ENCODE measurements around the gene NRTN.

Gene NRTN, protein sequence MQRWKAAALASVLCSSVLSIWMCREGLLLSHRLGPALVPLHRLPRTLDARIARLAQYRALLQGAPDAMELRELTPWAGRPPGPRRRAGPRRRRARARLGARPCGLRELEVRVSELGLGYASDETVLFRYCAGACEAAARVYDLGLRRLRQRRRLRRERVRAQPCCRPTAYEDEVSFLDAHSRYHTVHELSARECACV

DNA sequence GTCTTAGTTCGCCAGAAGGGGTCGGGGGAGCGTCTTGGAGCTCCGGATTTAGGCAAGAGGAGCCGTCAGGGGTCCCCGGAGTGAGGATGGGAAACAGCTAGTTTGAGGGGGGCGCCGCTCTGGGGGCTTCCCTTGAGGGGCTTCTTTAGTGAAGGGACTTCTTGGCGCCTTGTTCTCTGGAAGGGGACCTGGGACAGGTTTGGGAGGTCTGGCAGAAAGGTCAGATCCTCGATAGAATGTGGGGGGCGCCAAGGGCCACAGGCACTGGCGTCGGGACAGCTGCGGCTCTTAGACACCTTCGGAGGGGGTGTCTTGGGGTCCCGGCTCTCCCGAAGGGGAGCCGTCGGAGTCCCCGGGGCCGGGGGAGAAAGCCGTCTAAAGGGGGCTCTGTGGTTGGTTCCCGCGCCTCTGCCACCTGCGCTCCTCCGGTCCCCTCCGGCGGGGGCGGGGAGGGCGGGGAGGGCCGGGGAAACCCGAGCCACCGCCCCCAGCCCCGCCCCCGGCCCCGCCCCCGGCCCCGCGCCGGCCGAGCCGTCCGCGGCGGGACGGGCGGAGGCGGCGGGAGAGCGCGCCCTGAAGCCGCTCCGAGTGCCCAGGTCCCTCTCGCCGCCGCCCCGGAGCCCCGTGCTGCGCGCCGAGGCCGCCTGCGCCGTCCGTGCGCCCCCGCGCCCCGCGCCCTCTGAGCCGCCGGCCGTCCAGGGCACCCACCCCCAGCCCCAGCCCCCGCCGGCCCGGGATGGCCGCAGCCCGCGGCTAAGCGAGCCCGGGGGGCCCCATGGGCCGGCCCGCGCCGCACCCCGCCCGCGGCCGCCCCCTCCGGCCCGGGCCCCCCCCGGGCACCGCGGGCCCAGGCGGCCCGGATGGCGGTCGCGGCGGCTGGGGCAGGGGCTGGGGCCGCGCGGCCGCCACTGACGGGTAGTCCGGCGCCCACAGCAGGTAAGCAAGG, at the start of gene NRTN:
Gene NRTN (plus strand): TSS at position 552 of the 946 bp plus-strand sequence. CDS start 19,099 bp downstream, outside the sequence.
- no peak for DNase-seq
- TF ChIP-seq, protein P1, sequence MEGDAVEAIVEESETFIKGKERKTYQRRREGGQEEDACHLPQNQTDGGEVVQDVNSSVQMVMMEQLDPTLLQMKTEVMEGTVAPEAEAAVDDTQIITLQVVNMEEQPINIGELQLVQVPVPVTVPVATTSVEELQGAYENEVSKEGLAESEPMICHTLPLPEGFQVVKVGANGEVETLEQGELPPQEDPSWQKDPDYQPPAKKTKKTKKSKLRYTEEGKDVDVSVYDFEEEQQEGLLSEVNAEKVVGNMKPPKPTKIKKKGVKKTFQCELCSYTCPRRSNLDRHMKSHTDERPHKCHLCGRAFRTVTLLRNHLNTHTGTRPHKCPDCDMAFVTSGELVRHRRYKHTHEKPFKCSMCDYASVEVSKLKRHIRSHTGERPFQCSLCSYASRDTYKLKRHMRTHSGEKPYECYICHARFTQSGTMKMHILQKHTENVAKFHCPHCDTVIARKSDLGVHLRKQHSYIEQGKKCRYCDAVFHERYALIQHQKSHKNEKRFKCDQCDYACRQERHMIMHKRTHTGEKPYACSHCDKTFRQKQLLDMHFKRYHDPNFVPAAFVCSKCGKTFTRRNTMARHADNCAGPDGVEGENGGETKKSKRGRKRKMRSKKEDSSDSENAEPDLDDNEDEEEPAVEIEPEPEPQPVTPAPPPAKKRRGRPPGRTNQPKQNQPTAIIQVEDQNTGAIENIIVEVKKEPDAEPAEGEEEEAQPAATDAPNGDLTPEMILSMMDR (IDR thresholded peaks at IDR 0.05; ENCODE audit: low read depth, low read length, missing control alignments), result no peak
- H3K36me3 ChIP-seq (replicated peaks), result no peaks in the 10 kb centered on the region
- no peak within 1 kb of the TSS for H3K27ac ChIP-seq
- in situ Hi-C loops (cut with HindIII; ENCODE audit: low pct_ligation_motif_present, low sequenced_read_pairs), result no loop called here
- no peak within 1 kb of the TSS for H3K4me3 ChIP-seq (ENCODE audit: low read depth, low read length)
- peaks cover 15% of the 10 kb centered on the region for H3K27me3 ChIP-seq (replicated peaks)

DNA sequence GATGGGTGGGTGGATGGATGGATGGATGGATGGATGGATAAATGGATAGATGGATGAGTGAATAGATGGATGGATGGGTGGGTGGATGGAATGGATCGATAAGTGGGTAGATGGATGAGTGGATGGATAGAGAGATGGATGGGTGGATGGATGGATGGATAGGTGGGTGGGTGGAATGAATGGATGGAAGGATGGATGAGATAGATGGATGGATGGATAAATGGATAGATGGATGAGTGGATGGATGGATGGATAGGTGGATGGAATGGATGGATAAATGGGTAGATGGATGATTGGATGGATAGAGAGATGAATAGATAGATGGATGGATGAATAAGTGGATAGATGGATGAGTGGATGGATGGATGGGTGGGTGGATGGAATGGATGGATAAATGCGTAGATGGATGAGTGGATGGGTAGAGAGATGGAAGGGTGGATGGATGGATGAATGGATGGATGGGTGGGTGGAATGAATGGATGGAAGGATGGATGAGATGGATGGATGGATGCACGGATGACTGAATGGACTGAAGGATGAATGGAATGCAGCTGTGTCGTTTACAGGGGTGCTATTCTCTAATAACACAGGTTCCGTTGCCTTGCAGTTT, 42.2 kb upstream of the NRTN start:
- in situ Hi-C loops (cut with HindIII; ENCODE audit: low pct_ligation_motif_present, low sequenced_read_pairs), result no loop called here
- no peaks in the 10 kb centered on the region for H3K36me3 ChIP-seq (replicated peaks)
- TF ChIP-seq, protein P1 (IDR thresholded peaks at IDR 0.05; ENCODE audit: low read depth, low read length, missing control alignments), result no peak
- DNase-seq, result no peak
- no peak overlapping the region for H3K27ac ChIP-seq
- no peaks in the 10 kb centered on the region for H3K27me3 ChIP-seq (replicated peaks)
- no peak overlapping the region for H3K4me3 ChIP-seq (ENCODE audit: low read depth, low read length)

DNA sequence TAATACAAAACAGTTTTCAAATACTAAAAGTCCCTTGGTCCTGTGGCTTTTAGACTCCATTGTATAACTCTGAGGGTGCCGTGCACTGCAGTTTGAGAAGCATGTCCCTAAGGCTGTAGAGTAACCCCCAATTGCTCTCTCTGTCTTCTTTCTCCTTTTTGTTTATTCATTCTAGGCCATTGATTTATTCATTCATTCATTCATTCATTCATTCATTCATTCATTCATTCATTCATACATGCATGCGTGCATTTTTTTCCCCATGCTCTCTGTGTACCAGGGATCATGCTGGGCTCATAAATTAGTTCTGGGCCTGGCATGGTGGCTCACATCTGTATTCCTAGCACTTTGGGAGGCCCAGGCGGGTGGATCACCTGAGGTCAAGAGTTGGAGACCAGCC, 39.6 kb upstream of the NRTN start:
- in situ Hi-C loops (cut with HindIII; ENCODE audit: low pct_ligation_motif_present, low sequenced_read_pairs), result no loop called here
- H3K27me3 ChIP-seq (replicated peaks), result no peaks in the 10 kb centered on the region
- no peaks in the 10 kb centered on the region for H3K36me3 ChIP-seq (replicated peaks)
- no peak overlapping the region for H3K27ac ChIP-seq
- TF ChIP-seq, protein P1 (IDR thresholded peaks at IDR 0.05; ENCODE audit: low read depth, low read length, missing control alignments), result no peak
- no peak overlapping the region for H3K4me3 ChIP-seq (ENCODE audit: low read depth, low read length)
- no peak for DNase-seq

DNA sequence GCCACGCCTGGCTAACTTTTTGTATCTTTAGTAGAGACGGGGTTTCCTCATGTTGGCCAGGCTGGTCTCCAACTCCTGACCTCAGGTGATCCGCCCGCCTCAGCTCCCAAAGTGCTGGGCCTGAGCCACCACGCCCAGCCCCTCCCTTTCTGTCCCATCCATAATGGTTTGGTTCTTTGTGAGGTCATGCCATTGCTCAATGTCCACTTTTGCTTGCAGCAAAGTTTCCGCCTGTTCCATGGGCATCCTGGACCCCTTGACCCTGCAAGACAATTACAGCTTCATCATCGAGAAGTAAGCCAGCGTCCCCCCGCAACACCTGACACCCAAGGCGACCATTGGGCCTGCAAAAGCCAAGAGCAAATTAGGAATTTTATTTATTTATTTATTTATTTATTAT, 36.9 kb upstream of the NRTN start:
- H3K4me3 ChIP-seq (ENCODE audit: low read depth, low read length), result no peak overlapping the region
- no peaks in the 10 kb centered on the region for H3K27me3 ChIP-seq (replicated peaks)
- TF ChIP-seq, protein P1 (IDR thresholded peaks at IDR 0.05; ENCODE audit: low read depth, low read length, missing control alignments), result no peak
- in situ Hi-C loops (cut with HindIII; ENCODE audit: low pct_ligation_motif_present, low sequenced_read_pairs), result no loop called here
- no peak overlapping the region for H3K27ac ChIP-seq
- no peak for DNase-seq
- H3K36me3 ChIP-seq (replicated peaks), result no peaks in the 10 kb centered on the region

DNA sequence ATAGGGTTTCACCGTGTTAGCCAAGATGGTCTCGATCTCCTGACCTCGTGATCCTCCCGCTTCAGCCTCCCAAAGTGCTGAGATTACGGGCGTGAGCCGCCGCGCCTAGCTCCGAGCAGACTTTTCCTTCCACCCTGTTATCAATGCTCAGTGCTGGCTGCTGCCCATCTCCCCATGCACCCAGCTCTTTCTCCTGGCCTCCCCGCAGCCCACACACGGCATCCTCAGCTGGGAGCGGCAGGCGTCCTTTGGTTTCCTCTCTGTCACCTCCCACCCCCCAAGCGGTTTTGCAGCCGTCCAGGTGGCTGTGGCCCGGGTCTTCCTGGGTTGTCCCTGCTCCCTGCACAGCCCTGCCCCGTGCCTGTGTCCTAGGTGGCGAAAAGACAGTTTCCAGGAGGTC, 32.5 kb upstream of the NRTN start:
- Histone ChIP-seq H3K27me3 (replicated peaks) (no peaks in the 10 kb centered on the region), H3K36me3 (replicated peaks) (no peaks in the 10 kb centered on the region), H3K27ac (no peak overlapping the region), H3K4me3 (ENCODE audit: low read depth, low read length) (no peak overlapping the region)
- in situ Hi-C loops (cut with HindIII; ENCODE audit: low pct_ligation_motif_present, low sequenced_read_pairs), result no loop called here
- DNase-seq, result no peak
- TF ChIP-seq, protein P1 (IDR thresholded peaks at IDR 0.05; ENCODE audit: low read depth, low read length, missing control alignments), result no peak
